HG03135 (cell line): ENCODE data around the gene HAO1.

Experiments used
- ATAC-seq: cut with Tn5 transposase; IDR thresholded peaks from one replicate; pipeline ENCODE4 v1.9.1; 2021; ENCODE audit warnings: mild to moderate bottlenecking, moderate library complexity; ENCODE audit not compliant: unreplicated experiment

HAO1 gene

GRCh38 chr20:7930343-7930742 lies 9.9 kb downstream of the HAO1 start:
- ATAC-seq = no peak

GRCh38 chr20:7926767-7927166 lies 13.5 kb downstream of the HAO1 start:
- no peak for ATAC-seq

GRCh38 chr20:7926323-7926722 lies 13.9 kb downstream of the HAO1 start:
- ATAC-seq = no peak

- no peak for ATAC-seq
Measured at GRCh38 chr20:7924692-7925091, 15.6 kb downstream of the HAO1 start.

- ATAC-seq = no peak
Measured at GRCh38 chr20:7916648-7917047, 23.6 kb downstream of the HAO1 start.

- ATAC-seq = no peak
Measured at GRCh38 chr20:7912551-7912950, 27.7 kb downstream of the HAO1 start.

- no peak for ATAC-seq
Measured at GRCh38 chr20:7911586-7912330, 28.5 kb downstream of the HAO1 start.

- no peak for ATAC-seq
Measured at GRCh38 chr20:7908905-7909304, 31.4 kb downstream of the HAO1 start.

- ATAC-seq = no peak
Measured at GRCh38 chr20:7903429-7903828, 36.8 kb downstream of the HAO1 start.

- ATAC-seq = no peak
Measured at GRCh38 chr20:7902879-7903278, 37.4 kb downstream of the HAO1 start.

GRCh38 chr20:7897781-7898364 lies 42.4 kb downstream of the HAO1 start:
- ATAC-seq = no peak

- no peak for ATAC-seq
Measured at GRCh38 chr20:7893014-7893730, 47.1 kb downstream of the HAO1 start.

- no peak for ATAC-seq
Measured at GRCh38 chr20:7891705-7892104, 48.6 kb downstream of the HAO1 start.

- no peak for ATAC-seq
Measured at GRCh38 chr20:7889736-7890135, 50.5 kb downstream of the HAO1 start.

GRCh38 chr20:7883741-7884140 lies 56.5 kb downstream of the HAO1 start:
- no peak for ATAC-seq

- ATAC-seq = no peak
Measured at GRCh38 chr20:7883309-7883708, 56.9 kb downstream of the HAO1 start.

- no peak for ATAC-seq
Measured at GRCh38 chr20:7882076-7882475, 58.2 kb downstream of the HAO1 start.

GRCh38 chr20:7881551-7881950 lies 58.7 kb downstream of the HAO1 start:
- ATAC-seq = no peak

- peak; percentile 80 for ATAC-seq
Measured at GRCh38 chr20:7879883-7880282, 60.4 kb downstream of the HAO1 start.

GRCh38 chr20:7868108-7868507 lies 72.2 kb downstream of the HAO1 start:
- no peak for ATAC-seq

GRCh38 chr20:7866285-7866684 lies 74.0 kb downstream of the HAO1 start:
- no peak for ATAC-seq

- no peak for ATAC-seq
Measured at GRCh38 chr20:7859356-7859802, 80.9 kb downstream of the HAO1 start.
